ENCODE data around the gene IL18RAP. TPM values are rescaled to one million over a fixed set of nuclear protein-coding genes. Genes with fewer than 3 reads are reported as not detected.

Gene IL18RAP
- total and polyA plus RNA-seq, 7 donors: 0.04 to 0.45 (median 0.12) TPM

- Histone ChIP-seq H3K36me3 (ENCODE audit: insufficient read depth in 1 of 2, low read depth in 1 of 2) (no peaks in the 10 kb centered on the region), H3K4me3 (no peak overlapping the region), H3K27ac (no peak overlapping the region), H3K27me3 (ENCODE audit: insufficient read depth in 3 of 3, low read length in 2 of 3) (no peaks in the 10 kb centered on the region), H3K4me1 (no peaks in the 10 kb centered on the region), H3K9me3 (peaks cover 2% of the 10 kb centered on the region)
- DNase-seq (no peak), ATAC-seq (no peak)
- intact Hi-C loops (cut with DNase I): loop anchor here (5.0 kb wide), 5 partner anchors 48 to 228 kb away; partner anchors contain the start of gene SLC9A2 (in 1 of the 2)
- no peak for TF ChIP-seq CTCF (IDR thresholded peaks at IDR 0.05)
These were observed 51.8 kb downstream of the IL18RAP start for GRCh38 chr2:102474785-102475184.

DNA sequence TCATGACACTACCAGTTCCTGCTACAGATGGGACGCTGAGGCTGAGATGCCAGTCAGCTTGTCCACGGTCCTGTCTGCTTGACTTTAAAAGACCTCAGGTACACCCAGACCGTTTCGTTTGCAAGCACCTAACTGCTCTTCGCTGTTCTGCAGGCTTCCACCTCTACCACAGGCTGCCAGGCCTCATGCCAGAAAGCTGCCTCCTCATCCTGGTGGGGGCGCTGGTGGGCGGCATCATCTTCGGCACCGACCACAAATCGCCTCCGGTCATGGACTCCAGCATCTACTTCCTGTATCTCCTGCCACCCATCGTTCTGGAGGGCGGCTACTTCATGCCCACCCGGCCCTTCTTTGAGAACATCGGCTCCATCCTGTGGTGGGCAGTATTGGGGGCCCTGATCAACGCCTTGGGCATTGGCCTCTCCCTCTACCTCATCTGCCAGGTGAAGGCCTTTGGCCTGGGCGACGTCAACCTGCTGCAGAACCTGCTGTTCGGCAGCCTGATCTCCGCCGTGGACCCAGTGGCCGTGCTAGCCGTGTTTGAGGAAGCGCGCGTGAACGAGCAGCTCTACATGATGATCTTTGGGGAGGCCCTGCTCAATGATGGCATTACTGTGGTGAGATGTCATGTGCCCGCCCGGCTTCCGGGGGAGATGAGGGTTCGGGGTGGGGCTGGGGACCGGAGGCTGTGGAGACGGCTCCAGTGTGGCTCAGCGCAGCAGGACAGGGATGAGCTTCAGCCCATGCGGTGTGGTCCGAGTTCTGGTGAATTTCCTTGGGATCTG is 55.9 kb downstream of the IL18RAP start:
- H3K4me1 ChIP-seq: peaks cover 1% of the 10 kb centered on the region
- no peak overlapping the region for H3K27ac ChIP-seq
- ATAC-seq (no peak), DNase-seq (no peak)
- no peak overlapping the region for H3K4me3 ChIP-seq
- H3K9me3 ChIP-seq: no peaks in the 10 kb centered on the region
- WGBS, 3 donors: 86 to 88% (median 87%) methylated on average over 36 of the region's 36 CpGs
- TF ChIP-seq CTCF (IDR thresholded peaks at IDR 0.05): no peak
- H3K36me3 ChIP-seq (ENCODE audit: insufficient read depth in 1 of 2, low read depth in 1 of 2): no peaks in the 10 kb centered on the region
- H3K27me3 ChIP-seq (ENCODE audit: insufficient read depth in 3 of 3, low read length in 2 of 3): no peaks in the 10 kb centered on the region
- intact Hi-C loops (cut with DNase I): no loop called here

GRCh38 chr2:102480285-102481195 is 57.6 kb downstream of the IL18RAP start:
- ATAC-seq: no peak
- intact Hi-C loops (cut with DNase I): no loop called here
- 82 to 85% (median 84%) methylated on average over 11 of the region's 11 CpGs for WGBS, 3 donors
- H3K9me3 ChIP-seq: no peaks in the 10 kb centered on the region
- no peak for TF ChIP-seq CTCF (IDR thresholded peaks at IDR 0.05)
- H3K36me3 ChIP-seq (ENCODE audit: insufficient read depth in 1 of 2, low read depth in 1 of 2): no peaks in the 10 kb centered on the region
- no peaks in the 10 kb centered on the region for H3K27me3 ChIP-seq (ENCODE audit: insufficient read depth in 3 of 3, low read length in 2 of 3)
- no peak overlapping the region for H3K4me3 ChIP-seq
- no peak for DNase-seq
- H3K27ac ChIP-seq: no peak overlapping the region
- peaks cover 14% of the 10 kb centered on the region for H3K4me1 ChIP-seq

DNA sequence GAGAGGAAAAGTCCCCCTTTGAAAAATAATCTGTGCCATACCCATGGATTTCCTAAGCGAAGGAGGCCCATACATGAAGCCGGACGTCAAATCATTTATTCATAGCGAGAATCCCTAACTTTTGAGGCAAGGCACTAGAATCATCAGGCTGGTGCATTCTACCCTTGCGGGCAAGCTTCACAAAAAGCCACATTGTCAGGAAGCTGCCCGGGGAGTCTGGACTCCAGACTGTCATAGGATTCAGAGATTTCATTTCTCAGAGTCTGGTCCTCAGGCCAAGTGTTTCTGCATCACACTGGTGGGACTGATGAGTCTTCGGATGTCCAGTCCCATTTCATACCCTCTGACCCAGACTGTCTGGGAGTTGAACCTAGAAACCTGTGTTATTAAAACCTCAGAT is 59.0 kb downstream of the IL18RAP start:
- Histone ChIP-seq H3K4me1 (peaks cover 16% of the 10 kb centered on the region), H3K27ac (no peak overlapping the region), H3K9me3 (no peaks in the 10 kb centered on the region), H3K27me3 (ENCODE audit: insufficient read depth in 3 of 3, low read length in 2 of 3) (no peaks in the 10 kb centered on the region), H3K4me3 (no peak overlapping the region), H3K36me3 (ENCODE audit: insufficient read depth in 1 of 2, low read depth in 1 of 2) (no peaks in the 10 kb centered on the region)
- intact Hi-C loops (cut with DNase I): no loop called here
- no peak for DNase-seq
- 78 to 79% (median 78%) methylated on average over 7 of the region's 7 CpGs for WGBS, 3 donors
- TF ChIP-seq CTCF (IDR thresholded peaks at IDR 0.05): no peak
- no peak for ATAC-seq

Measured in psoas muscle (tissue), 8 donors.